Measurements from ENCODE around the gene C1orf159.

C1orf159 gene

GRCh38 chr1:1090424-1091343 is 25.2 kb downstream of the C1orf159 start:
- no peak for DNase-seq

GRCh38 chr1:1089731-1090423 is 26.0 kb downstream of the C1orf159 start:
- DNase-seq, result no peak

DNA sequence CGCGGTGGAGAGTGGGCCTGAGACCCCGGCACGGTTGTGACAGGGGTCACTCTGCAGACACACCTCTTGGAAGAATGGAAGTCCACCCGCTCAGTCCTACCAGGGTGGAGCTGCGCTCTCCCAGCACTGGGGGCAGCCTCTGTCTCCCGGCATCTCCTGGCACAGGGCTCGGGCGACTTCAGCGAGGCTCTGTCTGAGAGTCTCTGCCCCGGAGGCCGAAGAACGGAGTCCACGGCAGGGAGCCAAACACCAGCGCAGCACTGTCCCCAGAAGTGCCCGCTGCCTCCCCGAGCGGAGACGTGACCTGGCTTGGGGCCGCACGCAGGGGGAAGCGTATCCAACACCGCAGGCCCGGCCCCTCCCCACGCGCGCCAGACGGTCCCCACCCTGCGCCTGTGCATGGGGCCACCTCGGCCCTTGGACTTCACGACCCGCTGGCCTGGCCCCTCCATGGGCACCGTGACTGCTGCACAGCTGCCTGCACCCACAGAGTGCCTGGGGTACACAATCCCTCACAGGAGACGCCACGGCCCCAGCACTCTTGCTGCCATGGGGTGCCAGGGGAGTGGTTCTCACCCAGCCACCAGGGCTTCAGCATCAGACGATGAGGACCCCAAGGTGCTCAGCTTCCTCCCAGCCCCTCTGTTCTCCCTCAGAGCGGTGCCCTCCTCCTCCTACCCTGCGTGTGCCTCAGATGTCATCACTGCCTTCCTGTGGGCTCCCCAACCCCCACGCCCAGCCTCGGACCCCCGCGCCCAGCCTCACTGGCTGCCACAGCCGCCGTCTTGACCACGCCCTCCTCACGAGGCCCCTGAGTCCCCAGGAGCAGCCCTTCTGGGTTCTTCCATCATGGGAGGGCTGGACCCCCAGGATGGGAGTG is 26.8 kb downstream of the C1orf159 start:
- DNase-seq, result no peak

DNA sequence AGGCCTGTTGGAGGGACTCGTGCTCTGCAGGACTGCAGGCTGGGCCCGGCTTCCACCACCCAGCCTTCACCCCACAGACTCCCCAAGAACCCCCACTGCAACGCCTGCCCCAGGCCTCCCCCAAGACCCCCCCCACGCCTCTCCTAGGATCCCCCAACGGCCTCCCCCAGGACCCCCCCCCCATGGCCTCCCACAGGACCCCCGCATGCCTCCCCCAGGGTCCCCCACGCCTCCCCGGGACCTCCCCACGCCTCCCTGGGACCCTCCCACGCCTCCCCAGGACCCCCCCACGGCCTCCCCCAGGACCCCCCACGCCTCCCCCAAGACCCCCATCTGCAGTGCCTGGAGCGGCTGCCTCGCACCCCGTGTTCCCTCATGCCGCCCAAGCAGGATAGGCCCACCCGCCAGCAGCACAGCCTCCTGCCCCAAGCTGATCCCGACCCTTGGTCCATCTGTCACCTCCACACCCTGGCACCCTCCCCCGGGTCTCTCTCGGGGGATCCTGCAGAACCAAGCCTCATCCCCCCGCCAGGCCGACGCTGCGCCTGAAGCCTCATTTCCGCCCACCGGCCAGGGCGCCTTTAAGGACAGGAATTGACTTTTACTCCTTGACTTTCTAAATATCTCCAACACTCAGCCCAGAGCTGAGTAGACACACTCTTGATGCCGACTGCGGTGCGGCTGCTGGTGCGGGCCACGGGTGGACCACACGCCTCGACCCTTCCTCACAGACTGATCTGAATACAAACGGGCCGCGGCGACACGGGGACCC is 27.7 kb downstream of the C1orf159 start:
- no peak for DNase-seq

DNA sequence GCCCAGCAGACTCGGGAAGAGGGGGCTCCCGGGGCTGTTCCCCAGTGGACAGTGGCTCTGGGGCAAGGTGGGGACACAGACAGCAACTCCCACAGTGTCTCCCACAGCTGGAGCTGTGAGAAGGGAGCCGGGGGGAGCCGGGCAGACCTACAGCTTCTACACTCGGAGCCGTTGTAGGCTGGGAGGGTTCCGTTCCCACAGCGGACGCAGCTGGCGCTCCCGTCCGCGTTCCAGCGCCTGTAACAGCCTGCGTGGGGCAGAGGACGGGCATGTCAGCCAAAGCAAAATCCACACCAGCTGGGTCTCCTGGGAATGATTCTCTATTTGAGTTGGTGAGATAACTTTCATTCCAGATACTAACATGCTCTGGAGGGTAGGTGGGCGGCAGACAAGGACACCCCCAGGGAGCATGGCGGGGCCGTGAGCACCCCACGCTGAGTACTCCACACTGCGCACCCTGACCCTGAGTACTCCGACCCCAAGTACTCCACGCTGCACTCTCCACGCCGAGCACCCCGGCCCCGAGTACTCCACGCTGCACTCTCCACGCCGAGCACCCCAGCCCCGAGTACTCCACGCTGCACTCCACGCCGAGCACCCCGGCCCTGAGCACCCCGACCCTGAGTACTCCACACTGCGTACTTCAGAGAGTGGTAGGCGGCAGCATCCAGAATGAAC is 28.4 kb downstream of the C1orf159 start:
- DNase-seq, result no peak

DNA sequence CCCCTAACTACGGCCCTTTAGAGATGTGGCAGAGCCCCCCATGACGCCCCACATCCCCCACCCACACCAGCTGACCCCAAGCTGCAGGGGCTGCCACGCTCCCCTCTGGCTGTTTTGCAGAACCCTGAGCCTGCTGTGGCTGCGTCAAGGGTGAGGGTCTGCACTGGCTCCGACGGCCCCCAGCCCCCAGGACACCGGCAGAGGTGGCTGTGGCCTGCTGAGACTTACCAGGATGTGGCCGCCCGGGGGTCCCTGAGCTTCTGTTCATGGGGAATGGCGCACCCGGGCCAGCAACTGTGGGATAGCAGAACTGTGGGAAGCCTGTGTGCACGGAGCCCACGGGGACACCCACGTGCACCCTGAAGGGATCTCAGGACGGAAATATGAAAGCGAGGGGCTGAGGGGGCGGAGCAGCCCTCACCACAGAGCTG is 29.0 kb downstream of the C1orf159 start:
- DNase-seq, result no peak

DNA sequence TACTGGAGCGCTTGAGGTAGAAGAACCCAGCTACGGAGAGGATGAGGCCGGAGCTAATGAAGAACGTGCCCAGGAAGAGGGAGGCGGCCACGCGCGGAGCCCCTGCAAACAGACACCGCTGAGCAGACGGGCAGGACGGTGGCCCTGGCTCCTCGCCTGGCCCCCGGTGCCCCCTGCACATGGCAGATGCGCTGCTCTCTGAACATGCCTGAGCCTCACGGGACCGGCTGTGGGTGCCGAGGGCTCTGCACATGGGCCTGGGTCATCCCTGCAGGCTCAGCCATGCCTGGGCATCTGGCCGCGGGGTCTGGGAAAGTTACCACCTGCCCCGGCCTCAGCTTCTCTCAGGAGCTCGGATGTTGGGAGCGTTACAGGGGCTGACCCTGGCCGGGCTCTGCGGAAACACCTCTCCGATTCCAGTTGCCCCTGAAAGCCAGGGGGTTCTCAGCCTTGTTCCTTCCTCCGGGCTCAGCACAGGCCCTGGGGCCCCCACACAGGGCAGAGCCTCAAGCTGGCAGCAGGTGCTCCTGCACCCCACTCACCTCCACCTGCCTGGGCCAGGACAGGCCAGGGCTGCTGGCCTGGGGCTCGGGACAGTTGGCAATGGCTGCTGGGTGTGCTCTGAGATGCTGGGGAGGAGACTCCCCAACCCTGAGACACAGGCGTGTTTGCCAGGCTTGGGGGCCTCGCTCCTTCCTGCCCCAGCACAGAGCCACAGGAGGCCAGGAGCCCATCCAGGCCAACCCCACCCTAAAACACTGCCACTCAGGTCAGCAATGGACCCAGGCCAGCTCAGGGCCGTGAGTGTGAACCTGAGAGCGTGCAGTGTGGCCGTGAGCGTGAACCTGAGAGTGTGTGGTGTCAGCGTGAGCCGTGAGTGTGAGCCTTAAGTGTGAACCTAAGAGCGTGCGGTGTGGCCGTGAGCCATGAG is 29.7 kb downstream of the C1orf159 start:
- no peak for DNase-seq

DNA sequence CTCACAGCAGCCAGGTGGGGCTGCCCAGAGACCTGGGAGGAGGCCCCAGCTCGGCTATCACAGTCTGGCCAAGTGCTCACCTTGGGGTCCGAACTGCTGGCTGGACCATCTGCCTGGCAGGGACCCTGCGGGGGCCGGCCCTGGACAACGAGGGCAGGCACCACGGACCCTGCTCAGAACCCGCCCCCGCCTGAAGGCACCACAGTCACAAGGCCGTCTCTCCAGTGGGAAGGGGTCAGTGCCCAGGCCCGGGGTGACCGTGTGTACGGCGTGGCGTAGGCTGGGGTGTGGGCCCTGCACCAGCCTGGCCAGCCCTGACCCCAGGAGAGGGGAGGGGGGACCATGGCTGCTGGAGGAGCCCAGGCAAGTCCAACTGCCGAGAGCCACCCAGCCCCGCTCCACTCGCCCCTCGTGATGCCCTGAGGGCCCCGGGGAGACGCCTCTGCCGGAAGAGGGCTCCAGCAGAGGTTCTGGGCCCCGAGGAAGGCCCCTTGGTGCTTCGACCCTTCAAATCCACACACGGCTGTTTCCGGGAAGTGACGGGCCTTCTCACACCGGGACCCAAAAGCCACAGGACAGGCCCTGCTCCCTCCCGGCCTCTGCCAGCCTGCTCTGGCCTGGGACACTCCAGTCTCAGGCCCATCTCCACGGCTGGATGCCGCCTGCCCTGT is 30.6 kb downstream of the C1orf159 start:
- DNase-seq, result no peak

DNA sequence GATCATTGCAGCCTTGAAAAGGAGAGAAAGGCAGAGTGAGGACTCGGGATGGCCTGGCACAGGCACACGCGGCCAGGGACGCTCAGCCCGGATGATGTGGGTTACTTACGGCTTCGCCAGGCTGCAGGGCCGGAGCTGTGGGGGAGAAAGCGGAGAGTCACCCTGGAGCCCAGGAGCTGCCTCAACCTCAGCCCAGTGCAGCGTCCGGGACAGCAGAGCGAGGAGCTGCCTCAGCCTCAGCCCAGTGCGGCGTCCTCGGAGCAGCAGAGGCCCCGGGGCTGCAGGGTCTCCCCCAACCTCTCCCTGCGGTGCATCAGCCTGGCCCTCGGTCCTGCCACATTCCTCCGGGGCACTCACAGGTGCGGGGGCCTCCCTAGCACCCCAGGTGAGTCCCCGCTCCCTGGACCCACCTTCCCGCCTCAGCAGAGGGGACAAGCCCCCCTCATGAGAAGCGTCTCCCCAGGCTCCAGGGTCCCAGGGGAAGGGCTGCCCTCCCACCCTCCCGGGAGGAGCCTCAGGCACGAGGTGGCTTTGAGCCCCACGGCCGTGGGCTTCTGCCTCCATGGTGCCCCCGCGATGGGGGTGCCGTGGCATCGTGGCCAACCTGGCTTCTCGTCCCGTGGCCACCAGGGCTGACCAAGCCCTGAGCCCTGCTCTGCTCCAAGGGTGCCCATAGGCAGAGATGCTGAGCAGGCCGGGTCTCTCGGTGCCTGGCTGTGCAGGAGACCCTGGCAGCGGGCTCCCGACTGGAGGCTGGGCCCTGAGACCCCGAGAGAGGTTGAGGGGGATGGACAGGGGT is 31.3 kb downstream of the C1orf159 start:
- DNase-seq, result no peak

DNA sequence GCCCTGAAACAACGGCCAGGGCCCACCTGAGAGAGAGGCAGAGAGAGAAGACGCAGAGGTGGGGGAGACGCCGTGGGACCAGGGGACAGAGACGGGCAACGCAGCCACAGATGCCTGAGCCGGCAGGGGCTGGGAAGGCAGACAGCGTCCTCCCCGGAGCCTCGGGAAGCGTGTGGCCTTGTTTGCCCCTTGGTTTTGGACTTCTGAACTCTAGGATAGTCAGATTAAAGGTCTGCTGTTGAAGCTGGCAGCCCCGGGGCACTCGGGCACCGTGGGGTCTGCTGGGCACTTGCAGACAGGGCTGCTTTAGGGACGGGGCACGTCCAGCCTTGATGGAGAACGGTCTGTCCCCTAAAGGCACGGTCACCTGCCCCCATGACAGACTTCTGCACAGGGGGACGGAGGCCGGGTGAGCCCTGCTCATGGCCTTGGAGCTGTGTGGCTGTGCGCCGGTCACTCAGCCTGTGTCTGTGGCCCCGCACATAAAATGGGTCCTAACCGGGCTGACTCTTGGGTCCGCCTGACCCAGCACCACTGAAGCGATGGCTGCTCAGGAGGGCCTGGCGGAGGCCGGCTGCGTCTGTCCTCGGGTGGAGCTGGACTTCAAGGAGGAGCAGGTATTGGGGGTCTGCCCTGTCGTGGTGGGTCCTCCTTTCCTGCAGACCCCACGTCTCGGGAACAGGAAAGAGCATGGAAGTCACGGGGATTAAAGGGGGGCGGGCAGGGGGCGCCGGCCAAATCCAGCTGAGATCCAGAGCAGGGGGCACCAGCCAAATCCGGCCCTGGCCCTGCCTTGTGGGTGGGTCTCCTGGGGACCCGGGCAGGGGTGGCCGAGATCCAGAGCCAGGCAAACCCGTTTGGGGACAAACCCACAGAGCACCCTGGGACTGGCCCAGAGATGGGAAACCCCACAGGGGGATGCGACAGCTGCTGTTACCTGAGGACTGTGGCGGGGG is 32.2 kb downstream of the C1orf159 start:
- DNase-seq, result no peak

DNA sequence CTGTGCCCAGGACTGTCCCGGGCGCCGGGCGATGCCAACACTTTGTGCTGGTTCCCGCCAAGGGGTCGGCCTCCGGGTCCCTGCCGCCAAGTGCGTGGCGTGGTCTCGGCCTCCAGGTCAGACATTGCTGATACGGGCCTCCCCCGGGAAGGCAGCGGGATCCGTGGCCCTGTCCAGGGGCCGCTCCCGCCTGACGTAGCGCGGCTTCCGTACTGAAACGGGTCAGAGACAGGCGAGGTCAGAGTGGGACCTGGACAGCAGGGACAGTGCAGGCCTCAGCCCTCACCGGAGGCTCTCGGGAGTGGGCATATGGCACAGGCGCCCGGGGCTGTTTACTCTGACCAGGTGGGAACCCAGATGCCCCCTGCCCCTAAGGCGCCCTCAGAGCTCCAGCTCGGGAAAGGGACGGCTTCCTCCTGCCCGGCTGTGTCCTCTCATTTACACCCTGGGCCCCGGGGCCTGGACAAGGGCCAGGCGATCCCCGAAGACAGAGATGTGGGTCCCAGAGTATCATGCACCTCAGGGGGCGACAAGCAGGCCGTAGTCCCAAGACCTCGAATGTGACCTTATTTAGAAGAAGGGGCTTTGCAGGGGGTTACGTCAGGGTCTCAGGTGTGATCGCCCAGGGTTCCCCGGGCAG is 33.0 kb downstream of the C1orf159 start:
- DNase-seq, result no peak

DNA sequence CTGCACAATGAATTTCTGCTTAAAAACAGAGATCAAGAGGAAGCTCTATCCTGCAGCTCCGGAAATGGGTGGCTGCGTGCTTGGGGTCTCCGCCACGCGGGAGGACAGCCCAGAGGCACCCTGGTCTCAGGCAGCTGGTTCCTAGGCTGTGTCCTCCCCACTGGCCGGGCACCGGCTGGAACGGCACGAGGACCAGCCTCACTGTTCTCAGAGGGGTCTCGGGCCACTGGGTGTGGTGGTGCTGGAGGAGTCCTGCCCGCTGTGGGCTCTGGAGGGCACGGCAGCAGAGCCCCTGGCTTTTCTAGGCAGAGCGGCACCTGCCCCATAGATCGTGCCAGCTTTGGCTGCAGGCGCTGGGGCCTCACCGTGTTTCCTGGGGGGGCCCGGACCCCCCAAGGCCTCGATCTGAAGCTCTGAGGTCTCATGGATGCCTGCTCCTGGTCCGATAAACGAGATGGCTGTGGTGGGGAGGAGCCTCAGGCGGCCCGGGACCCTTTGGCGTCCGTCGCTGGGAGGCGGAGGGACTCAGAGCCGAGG is 33.6 kb downstream of the C1orf159 start:
- no peak for DNase-seq

DNA sequence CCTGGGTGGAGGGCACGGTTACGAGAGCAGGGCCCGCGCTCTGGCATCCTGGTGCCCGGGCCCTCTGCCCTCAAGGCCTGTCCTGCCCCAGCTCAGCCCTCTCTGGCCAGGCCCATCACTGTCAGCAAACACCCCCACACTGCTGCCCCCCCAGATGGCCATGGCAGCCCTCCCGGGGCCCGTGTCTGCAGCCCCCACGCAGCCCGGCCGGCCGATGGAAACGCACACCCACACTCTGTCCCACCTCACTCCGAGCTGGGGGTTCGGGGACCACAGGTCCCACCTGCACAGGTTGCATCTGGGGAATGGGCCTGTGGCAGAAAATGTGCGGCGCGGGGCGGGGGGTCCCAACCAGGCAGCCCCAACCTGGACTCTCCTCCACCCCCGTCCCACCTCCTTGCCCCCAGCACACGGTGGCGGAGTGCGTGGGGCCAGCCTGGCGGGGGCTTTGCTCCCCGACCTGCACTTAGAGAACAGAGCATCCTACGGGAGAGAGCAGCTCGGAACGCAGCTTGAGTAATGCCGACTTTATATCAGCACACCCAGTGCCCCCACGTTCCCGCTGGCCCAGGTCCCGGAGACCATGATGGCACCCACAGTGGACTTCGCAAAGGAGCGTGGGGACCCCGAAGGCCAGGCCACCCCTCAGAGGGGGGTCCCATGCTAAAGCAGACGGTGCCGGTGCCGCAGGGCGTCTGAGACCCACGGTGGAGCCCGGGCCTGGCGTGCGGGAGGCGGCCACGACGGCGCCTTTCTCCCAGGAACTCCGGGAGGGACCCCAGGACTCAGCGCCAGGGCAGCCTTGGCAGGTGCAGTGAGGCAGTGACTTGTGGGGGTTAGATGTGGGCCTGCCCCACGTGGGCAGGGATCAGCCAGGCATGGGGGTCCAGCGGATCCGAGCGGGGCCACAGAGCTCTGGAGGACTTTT is 34.3 kb downstream of the C1orf159 start:
- no peak for DNase-seq

DNA sequence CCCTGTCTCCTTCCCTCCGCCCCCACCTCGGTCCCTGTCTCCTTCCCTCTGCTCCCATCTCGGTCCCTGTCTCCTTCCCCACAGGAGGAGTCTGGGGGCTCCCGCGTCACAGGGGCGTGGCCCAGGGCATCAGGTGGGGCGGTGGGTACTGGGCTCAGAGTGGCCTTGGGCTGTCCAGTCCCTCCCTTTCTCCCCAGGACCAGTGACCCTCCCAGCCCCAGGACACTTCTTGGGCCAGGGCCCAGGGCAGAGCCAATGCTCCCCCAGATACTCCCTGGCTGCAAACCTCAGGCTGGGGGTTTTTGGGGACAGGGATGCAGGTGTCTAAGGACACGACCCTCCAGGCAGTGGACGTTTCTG is 35.0 kb downstream of the C1orf159 start:
- DNase-seq, result no peak

DNA sequence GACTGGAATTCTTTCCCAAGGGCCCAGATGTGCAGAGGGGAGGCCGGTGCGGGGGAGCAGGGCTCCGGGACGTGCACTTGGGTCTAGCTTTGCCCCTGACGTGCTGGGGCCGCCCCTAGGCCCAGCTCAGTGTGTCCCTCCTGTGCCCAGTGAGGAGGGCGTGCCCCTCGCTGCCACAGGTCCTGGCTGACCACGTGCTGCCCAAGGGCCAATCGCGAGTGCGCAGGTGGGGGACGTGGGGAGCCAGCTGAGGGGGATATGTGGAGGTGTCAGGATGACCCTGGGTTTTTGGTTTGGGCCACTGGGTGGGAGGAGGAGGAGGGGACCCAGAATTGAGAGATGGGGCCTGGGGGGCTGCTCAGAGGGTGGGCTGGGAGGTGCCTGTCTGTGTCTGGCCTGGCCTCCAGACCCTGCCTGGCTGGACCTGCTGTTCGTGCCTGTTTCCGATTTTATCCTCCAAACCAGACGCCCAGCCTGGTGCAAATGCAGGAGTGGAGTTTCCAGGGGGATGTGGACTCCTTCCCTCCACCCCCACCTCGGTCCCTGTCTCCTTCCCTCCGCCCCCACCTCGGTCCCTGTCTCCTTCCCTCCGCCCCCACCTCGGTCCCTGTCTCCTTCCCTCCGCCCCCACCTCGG is 35.6 kb downstream of the C1orf159 start:
- no peak for DNase-seq

All from cortex of kidney (tissue), 1 donor.